OCI-LY7 (cell line): ENCODE results near the gene CNTNAP5.

ENCODE experiments used
- EZH2phosphoT487 ChIP-seq: fragments of 200-600 bp; sonication (generic); IDR thresholded peaks from 2 replicates; pipeline ENCODE4 v1.6.1; 2018; ENCODE audit warnings: low read depth, borderline replicate concordance, mild to moderate bottlenecking, mixed run types, antibody characterized with exemption, low read length, moderate library complexity, mixed read lengths
- TF ChIP-seq, protein P1 (sequence below): fragments of 200-600 bp; sonication (generic); conservative IDR thresholded peaks from 2 replicates; pipeline ENCODE4 v1.5.1; 2014; ENCODE audit warnings: mild to moderate bottlenecking, antibody characterized with exemption, low read length, moderate library complexity, mixed read lengths

DNA sequence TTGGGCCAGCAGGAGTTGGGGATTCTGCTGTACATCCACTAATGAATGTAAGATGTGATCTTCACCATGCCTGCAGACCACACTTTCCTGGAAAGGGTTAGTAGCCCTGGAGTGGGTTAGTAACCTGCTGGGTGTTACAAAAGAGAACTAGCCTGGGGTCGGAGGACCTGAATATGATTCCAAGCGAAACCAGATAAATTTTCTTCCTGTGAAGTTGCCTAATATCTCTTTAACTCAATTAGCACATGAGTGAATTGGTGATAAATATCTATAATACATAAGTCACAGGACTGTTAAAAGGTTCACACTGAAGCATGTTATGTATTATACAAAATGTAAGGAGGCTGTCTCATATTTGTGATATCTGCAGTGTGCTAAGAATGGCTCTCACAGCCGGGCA is 291.0 kb downstream of the CNTNAP5 start:
- TF ChIP-seq, protein P1, sequence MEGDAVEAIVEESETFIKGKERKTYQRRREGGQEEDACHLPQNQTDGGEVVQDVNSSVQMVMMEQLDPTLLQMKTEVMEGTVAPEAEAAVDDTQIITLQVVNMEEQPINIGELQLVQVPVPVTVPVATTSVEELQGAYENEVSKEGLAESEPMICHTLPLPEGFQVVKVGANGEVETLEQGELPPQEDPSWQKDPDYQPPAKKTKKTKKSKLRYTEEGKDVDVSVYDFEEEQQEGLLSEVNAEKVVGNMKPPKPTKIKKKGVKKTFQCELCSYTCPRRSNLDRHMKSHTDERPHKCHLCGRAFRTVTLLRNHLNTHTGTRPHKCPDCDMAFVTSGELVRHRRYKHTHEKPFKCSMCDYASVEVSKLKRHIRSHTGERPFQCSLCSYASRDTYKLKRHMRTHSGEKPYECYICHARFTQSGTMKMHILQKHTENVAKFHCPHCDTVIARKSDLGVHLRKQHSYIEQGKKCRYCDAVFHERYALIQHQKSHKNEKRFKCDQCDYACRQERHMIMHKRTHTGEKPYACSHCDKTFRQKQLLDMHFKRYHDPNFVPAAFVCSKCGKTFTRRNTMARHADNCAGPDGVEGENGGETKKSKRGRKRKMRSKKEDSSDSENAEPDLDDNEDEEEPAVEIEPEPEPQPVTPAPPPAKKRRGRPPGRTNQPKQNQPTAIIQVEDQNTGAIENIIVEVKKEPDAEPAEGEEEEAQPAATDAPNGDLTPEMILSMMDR: no peak
- TF ChIP-seq EZH2phosphoT487: no peak
